Measurements from ENCODE around the gene XXYLT1.
A peak's percentile ranks its signal among the peaks of the same experiment; 100 is the strongest.

XXYLT1 gene

GRCh38 chr3:195182470-195182795 is 88.5 kb downstream of the XXYLT1 start:
- DNase-seq: peak in 1 of 5 donors; percentile 34

- no peak for DNase-seq
Observed at GRCh38 chr3:195181741-195182469, 89.1 kb downstream of the XXYLT1 start.

GRCh38 chr3:195181113-195181498 is 89.9 kb downstream of the XXYLT1 start:
- no peak for DNase-seq

- no peak for DNase-seq
Observed at GRCh38 chr3:195180490-195181112, 90.4 kb downstream of the XXYLT1 start.

GRCh38 chr3:195179776-195180489 is 91.0 kb downstream of the XXYLT1 start:
- DNase-seq: no peak

- no peak for DNase-seq
Observed at GRCh38 chr3:195178124-195178910, 92.6 kb downstream of the XXYLT1 start.

- no peak for DNase-seq
Observed at GRCh38 chr3:195177422-195178123, 93.4 kb downstream of the XXYLT1 start.

- DNase-seq: no peak
Observed at GRCh38 chr3:195176776-195177175, 94.2 kb downstream of the XXYLT1 start.

GRCh38 chr3:195175476-195176337 is 95.3 kb downstream of the XXYLT1 start:
- DNase-seq: no peak

- no peak for DNase-seq
Observed at GRCh38 chr3:195175076-195175475, 95.9 kb downstream of the XXYLT1 start.

GRCh38 chr3:195173657-195174056 is 97.3 kb downstream of the XXYLT1 start:
- DNase-seq: no peak

GRCh38 chr3:195172896-195173295 is 98.1 kb downstream of the XXYLT1 start:
- no peak for DNase-seq

GRCh38 chr3:195172039-195172684 is 98.8 kb downstream of the XXYLT1 start:
- no peak for DNase-seq

- no peak for DNase-seq
Observed at GRCh38 chr3:195171093-195171873, 99.7 kb downstream of the XXYLT1 start.

GRCh38 chr3:195170496-195170895 is 100.5 kb downstream of the XXYLT1 start:
- no peak for DNase-seq

GRCh38 chr3:195169011-195169649 is 101.8 kb downstream of the XXYLT1 start:
- no peak for DNase-seq

- no peak for DNase-seq
Observed at GRCh38 chr3:195168009-195168762, 102.8 kb downstream of the XXYLT1 start.

GRCh38 chr3:195165790-195166189 is 105.2 kb downstream of the XXYLT1 start:
- DNase-seq: no peak

- no peak for DNase-seq
Observed at GRCh38 chr3:195165265-195165609, 105.7 kb downstream of the XXYLT1 start.

Measured in T-helper 1 cell (primary cell).